ENCODE results near the gene DEFB132. TPM values are rescaled to one million over a fixed set of nuclear protein-coding genes. Genes with fewer than 3 reads are reported as not detected.

Gene DEFB132
- total and polyA plus RNA-seq, 2 of the 13 experiments (the other 11 are each of a cell fraction or from before 2014, with no cell fraction given), result not detected

DNA sequence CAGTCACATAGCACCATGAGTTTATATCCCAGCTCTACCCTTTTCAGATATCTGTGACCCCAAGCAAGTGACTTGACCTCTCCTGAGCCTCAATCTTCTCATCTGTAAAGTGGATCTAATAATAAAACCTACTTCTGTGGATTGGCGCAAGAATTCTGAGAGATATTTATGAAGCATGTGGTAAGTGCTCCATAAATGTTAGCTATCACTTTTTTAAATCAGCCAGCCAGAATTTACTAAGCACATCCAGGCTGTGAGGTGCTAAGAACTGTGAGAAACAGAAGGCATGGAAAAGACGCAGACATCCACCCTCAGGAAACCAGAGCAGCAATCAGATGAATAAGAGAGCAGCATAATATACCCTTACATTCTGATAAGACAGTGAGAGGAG, 32.2 kb downstream of the DEFB132 start (continued):
- no peak for TF ChIP-seq ZNF333 (CRISPR knock-in tag; IDR thresholded peaks at IDR 0.05; ENCODE audit: borderline replicate concordance)
- TF ChIP-seq ZNF10 (CRISPR knock-in tag; IDR thresholded peaks at IDR 0.05; ENCODE audit: borderline replicate concordance, low read depth), result no peak
- TF ChIP-seq RBM39 (IDR thresholded peaks at IDR 0.05; ENCODE audit: low read depth, low read length, poor library complexity, severe bottlenecking), result no peak
- TF ChIP-seq PTBP1 (IDR thresholded peaks at IDR 0.05; ENCODE audit: low read depth, low read length, poor library complexity, severe bottlenecking), result no peak
- no peak for TF ChIP-seq TAF15 (IDR thresholded peaks at IDR 0.05; ENCODE audit: low read depth, low read length, poor library complexity, severe bottlenecking)
- TF ChIP-seq, protein P1, sequence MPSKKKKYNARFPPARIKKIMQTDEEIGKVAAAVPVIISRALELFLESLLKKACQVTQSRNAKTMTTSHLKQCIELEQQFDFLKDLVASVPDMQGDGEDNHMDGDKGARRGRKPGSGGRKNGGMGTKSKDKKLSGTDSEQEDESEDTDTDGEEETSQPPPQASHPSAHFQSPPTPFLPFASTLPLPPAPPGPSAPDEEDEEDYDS (CRISPR knock-in tag; IDR thresholded peaks at IDR 0.05), result no peak
- 0 out of 2 replicates have a peak, but pooled peaks have one; percentile 8 for TF ChIP-seq ZFP1 (CRISPR knock-in tag; IDR thresholded peaks at IDR 0.05)
- TF ChIP-seq, protein P2, sequence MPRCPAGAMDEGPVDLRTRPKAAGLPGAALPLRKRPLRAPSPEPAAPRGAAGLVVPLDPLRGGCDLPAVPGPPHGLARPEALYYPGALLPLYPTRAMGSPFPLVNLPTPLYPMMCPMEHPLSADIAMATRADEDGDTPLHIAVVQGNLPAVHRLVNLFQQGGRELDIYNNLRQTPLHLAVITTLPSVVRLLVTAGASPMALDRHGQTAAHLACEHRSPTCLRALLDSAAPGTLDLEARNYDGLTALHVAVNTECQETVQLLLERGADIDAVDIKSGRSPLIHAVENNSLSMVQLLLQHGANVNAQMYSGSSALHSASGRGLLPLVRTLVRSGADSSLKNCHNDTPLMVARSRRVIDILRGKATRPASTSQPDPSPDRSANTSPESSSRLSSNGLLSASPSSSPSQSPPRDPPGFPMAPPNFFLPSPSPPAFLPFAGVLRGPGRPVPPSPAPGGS (CRISPR knock-in tag; IDR thresholded peaks at IDR 0.05), result 0 out of 2 replicates have a peak, but pooled peaks have one; percentile 30
- TF ChIP-seq, protein P3, sequence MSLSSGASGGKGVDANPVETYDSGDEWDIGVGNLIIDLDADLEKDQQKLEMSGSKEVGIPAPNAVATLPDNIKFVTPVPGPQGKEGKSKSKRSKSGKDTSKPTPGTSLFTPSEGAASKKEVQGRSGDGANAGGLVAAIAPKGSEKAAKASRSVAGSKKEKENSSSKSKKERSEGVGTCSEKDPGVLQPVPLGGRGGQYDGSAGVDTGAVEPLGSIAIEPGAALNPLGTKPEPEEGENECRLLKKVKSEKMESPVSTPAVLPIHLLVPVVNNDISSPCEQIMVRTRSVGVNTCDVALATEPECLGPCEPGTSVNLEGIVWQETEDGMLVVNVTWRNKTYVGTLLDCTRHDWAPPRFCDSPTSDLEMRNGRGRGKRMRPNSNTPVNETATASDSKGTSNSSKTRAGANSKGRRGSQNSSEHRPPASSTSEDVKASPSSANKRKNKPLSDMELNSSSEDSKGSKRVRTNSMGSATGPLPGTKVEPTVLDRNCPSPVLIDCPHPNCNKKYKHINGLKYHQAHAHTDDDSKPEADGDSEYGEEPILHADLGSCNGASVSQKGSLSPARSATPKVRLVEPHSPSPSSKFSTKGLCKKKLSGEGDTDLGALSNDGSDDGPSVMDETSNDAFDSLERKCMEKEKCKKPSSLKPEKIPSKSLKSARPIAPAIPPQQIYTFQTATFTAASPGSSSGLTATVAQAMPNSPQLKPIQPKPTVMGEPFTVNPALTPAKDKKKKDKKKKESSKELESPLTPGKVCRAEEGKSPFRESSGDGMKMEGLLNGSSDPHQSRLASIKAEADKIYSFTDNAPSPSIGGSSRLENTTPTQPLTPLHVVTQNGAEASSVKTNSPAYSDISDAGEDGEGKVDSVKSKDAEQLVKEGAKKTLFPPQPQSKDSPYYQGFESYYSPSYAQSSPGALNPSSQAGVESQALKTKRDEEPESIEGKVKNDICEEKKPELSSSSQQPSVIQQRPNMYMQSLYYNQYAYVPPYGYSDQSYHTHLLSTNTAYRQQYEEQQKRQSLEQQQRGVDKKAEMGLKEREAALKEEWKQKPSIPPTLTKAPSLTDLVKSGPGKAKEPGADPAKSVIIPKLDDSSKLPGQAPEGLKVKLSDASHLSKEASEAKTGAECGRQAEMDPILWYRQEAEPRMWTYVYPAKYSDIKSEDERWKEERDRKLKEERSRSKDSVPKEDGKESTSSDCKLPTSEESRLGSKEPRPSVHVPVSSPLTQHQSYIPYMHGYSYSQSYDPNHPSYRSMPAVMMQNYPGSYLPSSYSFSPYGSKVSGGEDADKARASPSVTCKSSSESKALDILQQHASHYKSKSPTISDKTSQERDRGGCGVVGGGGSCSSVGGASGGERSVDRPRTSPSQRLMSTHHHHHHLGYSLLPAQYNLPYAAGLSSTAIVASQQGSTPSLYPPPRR (CRISPR knock-in tag; IDR thresholded peaks at IDR 0.05; ENCODE audit: borderline replicate concordance), result no peak
- no peak for TF ChIP-seq ZNF749 (CRISPR knock-in tag; IDR thresholded peaks at IDR 0.05; ENCODE audit: borderline replicate concordance)
- 0 out of 2 replicates have a peak, but pooled peaks have one; percentile 10 for TF ChIP-seq ZNF569 (CRISPR knock-in tag; IDR thresholded peaks at IDR 0.05; ENCODE audit: borderline replicate concordance)
- no peak for TF ChIP-seq HNF4A (CRISPR knock-in tag; IDR thresholded peaks at IDR 0.05)
- TF ChIP-seq, protein P4, sequence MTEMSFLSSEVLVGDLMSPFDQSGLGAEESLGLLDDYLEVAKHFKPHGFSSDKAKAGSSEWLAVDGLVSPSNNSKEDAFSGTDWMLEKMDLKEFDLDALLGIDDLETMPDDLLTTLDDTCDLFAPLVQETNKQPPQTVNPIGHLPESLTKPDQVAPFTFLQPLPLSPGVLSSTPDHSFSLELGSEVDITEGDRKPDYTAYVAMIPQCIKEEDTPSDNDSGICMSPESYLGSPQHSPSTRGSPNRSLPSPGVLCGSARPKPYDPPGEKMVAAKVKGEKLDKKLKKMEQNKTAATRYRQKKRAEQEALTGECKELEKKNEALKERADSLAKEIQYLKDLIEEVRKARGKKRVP (CRISPR knock-in tag; IDR thresholded peaks at IDR 0.05), result 0 out of 4 replicates have a peak, but pooled peaks of 1 of the 2 experiments have one; percentile 19
- TF ChIP-seq, protein P5, sequence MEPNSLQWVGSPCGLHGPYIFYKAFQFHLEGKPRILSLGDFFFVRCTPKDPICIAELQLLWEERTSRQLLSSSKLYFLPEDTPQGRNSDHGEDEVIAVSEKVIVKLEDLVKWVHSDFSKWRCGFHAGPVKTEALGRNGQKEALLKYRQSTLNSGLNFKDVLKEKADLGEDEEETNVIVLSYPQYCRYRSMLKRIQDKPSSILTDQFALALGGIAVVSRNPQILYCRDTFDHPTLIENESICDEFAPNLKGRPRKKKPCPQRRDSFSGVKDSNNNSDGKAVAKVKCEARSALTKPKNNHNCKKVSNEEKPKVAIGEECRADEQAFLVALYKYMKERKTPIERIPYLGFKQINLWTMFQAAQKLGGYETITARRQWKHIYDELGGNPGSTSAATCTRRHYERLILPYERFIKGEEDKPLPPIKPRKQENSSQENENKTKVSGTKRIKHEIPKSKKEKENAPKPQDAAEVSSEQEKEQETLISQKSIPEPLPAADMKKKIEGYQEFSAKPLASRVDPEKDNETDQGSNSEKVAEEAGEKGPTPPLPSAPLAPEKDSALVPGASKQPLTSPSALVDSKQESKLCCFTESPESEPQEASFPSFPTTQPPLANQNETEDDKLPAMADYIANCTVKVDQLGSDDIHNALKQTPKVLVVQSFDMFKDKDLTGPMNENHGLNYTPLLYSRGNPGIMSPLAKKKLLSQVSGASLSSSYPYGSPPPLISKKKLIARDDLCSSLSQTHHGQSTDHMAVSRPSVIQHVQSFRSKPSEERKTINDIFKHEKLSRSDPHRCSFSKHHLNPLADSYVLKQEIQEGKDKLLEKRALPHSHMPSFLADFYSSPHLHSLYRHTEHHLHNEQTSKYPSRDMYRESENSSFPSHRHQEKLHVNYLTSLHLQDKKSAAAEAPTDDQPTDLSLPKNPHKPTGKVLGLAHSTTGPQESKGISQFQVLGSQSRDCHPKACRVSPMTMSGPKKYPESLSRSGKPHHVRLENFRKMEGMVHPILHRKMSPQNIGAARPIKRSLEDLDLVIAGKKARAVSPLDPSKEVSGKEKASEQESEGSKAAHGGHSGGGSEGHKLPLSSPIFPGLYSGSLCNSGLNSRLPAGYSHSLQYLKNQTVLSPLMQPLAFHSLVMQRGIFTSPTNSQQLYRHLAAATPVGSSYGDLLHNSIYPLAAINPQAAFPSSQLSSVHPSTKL (CRISPR knock-in tag; IDR thresholded peaks at IDR 0.05), result no peak
- TF ChIP-seq SP1 (IDR thresholded peaks at IDR 0.05), result no peak
- TF ChIP-seq SP1 (CRISPR knock-in tag; IDR thresholded peaks at IDR 0.05), result no peak
- 0 out of 2 replicates have a peak, but pooled peaks have one; percentile 46 for TF ChIP-seq RFXAP (CRISPR knock-in tag; IDR thresholded peaks at IDR 0.05; ENCODE audit: borderline replicate concordance)

All from HepG2 (cell line).